GM10847 (cell line): ENCODE data around the gene FOXC2.

Experiments used
- POLR2A ChIP-seq: IDR thresholded peaks from 2 replicates; pipeline ENCODE4 v1.6.1; 2011; ENCODE audit not compliant: insufficient read length; ENCODE audit errors: extremely low read depth

Gene FOXC2

DNA sequence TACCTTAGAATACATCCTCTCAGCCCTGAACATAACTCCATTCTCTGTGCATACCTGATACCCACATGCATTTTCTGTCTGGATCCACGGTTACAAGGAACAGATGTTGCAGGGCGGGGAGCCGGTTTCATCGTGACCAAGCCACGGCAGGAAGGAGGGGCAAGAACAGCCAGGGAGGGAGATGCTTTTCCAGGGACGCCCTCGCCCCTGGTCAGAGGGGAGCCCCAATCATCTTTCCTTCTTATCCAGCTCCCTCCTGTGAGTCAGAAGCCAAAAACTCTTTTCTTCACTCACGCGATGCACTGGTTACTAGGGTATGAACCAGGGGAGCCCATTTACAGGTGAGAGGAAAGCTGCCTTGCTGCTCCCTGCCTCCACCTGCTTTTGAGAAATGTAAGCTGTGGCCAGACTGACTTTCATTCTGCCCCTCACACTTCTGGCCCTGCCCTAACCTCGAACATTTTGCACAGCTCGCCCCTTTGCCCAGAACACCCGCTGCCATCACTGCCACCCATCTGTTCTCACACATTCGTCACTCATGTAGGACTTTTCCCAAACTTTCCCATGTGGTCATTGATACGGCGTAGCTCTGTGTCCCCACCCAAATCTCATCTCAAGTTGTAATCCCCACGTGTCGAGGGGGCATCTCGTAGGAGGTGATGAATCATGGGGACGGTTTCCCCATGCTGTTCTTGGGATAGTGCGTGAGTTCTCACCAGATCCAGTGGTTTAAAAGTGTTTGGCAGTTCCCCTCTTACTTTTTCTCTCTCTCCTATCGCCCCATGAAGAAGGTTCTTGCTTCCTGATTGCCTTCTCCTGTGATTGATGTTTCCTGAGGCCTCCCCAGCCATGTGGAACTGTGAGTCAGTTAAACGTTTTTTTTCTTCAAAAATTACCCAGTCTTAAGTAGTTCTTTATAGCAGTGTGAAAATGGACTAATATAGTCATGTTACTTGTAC is 32.3 kb downstream of the FOXC2 start:
- TF ChIP-seq POLR2A = no peak

DNA sequence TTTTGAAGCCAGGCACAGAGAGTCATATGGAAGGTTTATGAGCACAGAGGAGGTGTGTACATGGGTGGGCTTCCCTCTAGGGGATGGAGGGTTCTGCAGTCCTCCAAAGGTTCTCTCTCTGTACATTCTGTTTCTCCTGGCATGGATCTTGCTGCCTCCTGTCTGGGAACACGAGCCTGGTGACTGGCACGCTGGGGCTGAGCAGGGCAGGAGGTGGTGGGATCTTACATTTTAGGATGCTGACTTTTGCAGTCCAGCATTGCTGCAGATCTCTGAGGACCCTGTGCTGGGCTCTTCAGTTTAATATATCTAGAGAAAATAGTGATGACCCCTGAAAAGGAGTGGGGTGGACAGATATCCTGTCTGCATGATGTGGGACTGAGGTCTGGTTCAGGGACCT is 34.7 kb downstream of the FOXC2 start:
- TF ChIP-seq POLR2A = no peak

DNA sequence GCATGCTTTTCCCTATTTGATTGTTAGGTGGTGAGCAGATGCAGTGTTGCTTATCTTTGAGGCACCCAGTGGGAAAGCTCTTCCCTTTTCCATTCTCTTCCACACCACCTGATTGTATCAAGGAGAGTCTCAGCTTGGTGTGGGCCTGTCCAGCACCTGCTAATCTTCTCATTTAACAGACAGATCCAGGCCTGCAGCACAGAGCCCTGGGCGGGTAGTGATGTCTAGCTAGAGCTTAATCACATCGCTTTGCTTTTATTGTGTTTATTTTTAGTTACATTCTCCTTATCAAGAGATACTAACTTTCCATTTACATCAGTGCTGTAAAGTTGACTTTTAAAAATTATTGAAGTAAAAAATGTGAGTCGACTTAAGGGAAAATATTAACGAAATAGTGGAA is 35.9 kb downstream of the FOXC2 start:
- no peak for TF ChIP-seq POLR2A

- TF ChIP-seq POLR2A = no peak
Observed at GRCh38 chr16:86604436-86605193, 38.0 kb downstream of the FOXC2 start.

- TF ChIP-seq POLR2A = no peak
Observed at GRCh38 chr16:86605950-86606349, 39.3 kb downstream of the FOXC2 start.

GRCh38 chr16:86608301-86608747 is 41.7 kb downstream of the FOXC2 start:
- no peak for TF ChIP-seq POLR2A

DNA sequence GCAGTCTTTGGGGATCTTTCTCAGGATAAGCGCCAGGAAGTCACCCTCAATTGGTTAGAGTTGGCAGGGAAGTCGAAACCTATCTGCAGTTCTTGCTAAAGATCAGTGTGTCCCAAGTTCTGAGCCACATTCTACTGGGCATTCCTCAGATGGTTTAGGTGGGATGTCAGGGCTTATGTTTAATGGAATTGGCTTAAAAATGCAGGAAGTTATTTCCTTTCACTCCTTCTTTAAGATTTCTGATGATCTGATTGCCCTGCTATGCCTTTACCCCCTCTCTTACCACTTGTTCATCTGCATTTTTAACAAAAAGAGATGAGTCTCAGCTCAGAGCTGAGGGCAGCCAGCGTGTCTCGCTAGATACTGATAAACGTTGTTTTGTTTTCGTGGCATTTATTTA is 42.5 kb downstream of the FOXC2 start:
- TF ChIP-seq POLR2A = no peak

DNA sequence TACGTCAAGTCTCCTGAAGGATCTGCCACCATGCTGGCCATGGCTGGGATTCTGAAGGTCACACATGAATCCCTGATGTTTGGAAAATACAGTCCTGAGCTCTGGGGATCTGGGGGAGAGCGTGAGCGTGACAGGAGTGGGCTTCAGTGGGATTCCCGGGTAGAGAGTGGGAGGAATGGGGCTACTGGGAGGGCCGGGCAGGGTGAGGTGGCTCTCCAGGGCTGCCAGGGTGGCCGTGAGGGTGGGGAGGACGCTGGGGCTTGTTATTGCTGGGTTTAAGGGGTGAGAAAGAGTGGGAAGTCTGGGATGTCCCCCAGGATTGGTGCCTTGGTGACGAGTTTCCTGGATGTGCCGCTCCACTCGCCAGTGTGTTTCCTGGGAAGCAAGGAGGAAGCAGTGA is 43.0 kb downstream of the FOXC2 start:
- no peak for TF ChIP-seq POLR2A

- TF ChIP-seq POLR2A = no peak
Observed at GRCh38 chr16:86610779-86611524, 44.3 kb downstream of the FOXC2 start.

DNA sequence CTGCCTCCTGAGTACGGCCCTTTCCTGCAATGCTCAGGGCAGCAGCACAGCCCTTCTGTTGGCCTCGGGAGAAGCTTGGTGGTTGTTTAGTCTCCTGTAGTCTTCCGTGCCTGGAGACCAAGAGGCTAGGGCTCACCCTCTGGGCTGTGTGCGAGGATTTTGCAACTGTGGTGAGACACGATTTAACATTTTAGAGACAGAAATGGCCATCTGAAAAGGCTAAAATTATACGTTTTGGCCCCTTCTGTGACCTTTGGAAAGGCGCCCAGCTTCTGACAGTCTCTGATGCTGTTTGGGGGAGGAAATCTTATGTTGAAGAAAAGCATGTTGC is 44.9 kb downstream of the FOXC2 start:
- TF ChIP-seq POLR2A = no peak

DNA sequence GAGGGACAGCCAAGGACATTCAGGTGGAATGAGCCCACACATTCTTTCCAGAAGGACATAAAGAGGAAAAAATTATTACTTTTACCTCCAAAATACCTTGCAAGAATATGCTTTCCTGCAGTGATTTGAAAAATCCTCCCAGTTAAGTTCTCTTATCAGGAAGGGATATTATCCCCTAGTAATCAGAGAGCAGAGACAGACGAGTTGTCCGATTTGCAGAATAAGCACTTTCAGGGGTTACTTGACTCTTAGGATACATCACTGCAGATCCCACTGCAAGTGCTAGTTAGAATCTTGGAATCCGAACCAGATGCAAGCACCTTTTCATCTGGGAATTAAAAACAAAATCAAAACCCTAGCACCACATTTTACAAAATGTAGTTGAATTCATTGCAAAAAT is 45.3 kb downstream of the FOXC2 start:
- TF ChIP-seq POLR2A = no peak

DNA sequence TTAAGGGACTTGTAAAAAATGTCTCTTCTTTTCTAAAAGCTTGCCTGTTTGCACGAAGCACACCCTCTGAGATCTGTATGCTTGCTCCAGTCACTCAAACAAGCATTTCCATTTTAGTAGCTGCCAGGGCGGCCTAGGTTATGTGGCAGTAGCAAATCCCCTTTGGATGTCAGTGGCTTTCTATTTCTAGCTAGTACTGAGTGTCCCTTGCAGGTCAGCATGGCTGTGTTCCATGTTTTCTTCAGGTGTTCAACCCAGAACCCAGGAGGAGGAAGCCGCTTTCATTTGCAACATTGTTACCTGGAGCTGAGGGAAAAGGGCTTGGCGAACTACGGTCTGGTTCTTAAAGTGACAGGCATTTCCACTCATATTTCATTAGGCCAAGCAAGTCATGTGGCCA is 48.1 kb downstream of the FOXC2 start:
- TF ChIP-seq POLR2A = no peak

GRCh38 chr16:86616906-86617305 is 50.3 kb downstream of the FOXC2 start:
- TF ChIP-seq POLR2A = no peak

DNA sequence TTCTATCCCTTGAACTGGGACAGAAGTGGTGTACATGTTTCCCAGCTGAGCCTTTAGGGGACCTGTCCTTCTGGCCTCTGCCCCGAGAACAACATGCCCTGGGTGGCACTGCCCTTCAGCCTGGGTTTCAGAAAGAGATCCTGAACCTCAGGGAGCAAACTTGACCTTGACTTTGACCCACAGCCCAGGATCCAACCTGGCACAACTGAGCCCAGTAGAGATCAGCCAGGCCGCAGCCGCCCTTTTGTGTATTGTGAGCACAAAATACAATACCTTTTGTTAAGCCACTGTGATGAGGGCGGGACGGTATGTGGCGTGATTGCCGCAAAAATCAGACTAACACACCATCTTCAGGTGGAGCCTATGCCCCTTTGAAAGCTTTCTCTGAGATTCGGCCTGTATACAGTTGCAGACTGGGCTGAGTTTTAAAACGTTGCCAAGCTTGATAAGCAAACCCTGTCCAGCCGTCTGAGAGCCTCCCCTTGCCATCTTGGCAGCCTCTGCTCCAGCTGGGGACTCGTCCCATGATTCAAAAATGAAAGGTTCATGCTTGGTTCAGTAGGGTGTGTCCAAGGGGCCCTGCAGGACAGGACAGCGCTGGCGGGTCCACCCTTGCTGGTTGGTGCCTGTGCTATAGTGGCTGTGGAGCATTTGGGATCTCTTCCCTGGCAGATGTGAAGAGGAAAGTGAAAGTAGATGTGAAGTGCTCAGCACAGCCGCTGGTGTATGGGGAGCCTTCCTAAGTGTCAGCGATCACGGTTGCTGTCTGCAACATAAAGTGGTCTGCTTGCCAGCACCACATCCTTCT is 52.0 kb downstream of the FOXC2 start:
- no peak for TF ChIP-seq POLR2A
